ENCODE results near the gene ACTL8. TPM values are rescaled to one million over a fixed set of nuclear protein-coding genes. Genes with fewer than 3 reads are reported as not detected.

Gene ACTL8
- total RNA-seq, 4 donors from 2014 or later: not detected

- DNase-seq (ENCODE audit: low spot score) (no peak), ATAC-seq (ENCODE audit: low FRiP score) (no peak)
- TF ChIP-seq CTCF (IDR thresholded peaks at IDR 0.05): no peak
These were observed 35.9 kb downstream of the ACTL8 start for GRCh38 chr1:17791055-17791390.

- no peak for TF ChIP-seq CTCF (IDR thresholded peaks at IDR 0.05)
- DNase-seq (ENCODE audit: low spot score): no peak
These were observed 36.3 kb downstream of the ACTL8 start for GRCh38 chr1:17791480-17791879.

GRCh38 chr1:17792421-17792820, 37.3 kb downstream of the ACTL8 start:
- no peak for DNase-seq (ENCODE audit: low spot score)
- no peak for TF ChIP-seq CTCF (IDR thresholded peaks at IDR 0.05)
- ATAC-seq (ENCODE audit: low FRiP score): no peak

More at GRCh38 chr1:17791480-17791879, 36.3 kb downstream of the ACTL8 start:
- no peak for ATAC-seq (ENCODE audit: low FRiP score)

GRCh38 chr1:17795081-17795809, 40.1 kb downstream of the ACTL8 start:
- no peak for TF ChIP-seq CTCF (IDR thresholded peaks at IDR 0.05)
- DNase-seq (ENCODE audit: low spot score) (no peak), ATAC-seq (ENCODE audit: low FRiP score) (no peak)

- DNase-seq (ENCODE audit: low spot score) (no peak), ATAC-seq (ENCODE audit: low FRiP score) (no peak)
- TF ChIP-seq CTCF (IDR thresholded peaks at IDR 0.05): no peak
These were observed 40.9 kb downstream of the ACTL8 start for GRCh38 chr1:17795836-17796645.

- DNase-seq (ENCODE audit: low spot score) (no peak), ATAC-seq (ENCODE audit: low FRiP score) (no peak)
- TF ChIP-seq CTCF (IDR thresholded peaks at IDR 0.05): no peak
These were observed 42.3 kb downstream of the ACTL8 start for GRCh38 chr1:17797478-17797877.

GRCh38 chr1:17798011-17798410, 42.9 kb downstream of the ACTL8 start:
- ATAC-seq (ENCODE audit: low FRiP score) (no peak), DNase-seq (ENCODE audit: low spot score) (no peak)
- no peak for TF ChIP-seq CTCF (IDR thresholded peaks at IDR 0.05)
